Gastroesophageal sphincter (tissue), 4 donors: Measurements from ENCODE around the gene PLEKHM2. TPM values are rescaled to one million over a fixed set of nuclear protein-coding genes. Genes with fewer than 3 reads are reported as not detected.

ENCODE experiments used
- ATAC-seq: fragments of 150-250 bp; one replicate; pipeline ENCODE4 v1.9.1; 2016; ENCODE audit warnings: mild to moderate bottlenecking, moderate library complexity
- H3K27ac ChIP-seq, 4 donors: fragments of 200-600 bp; sonication (generic) in 3 of 4; 1 replicate in 3 of 4; 2 replicates in 1 of 4; pipeline ENCODE4 v1.5.1; 2016 to 2019
- H3K27me3 ChIP-seq: fragments of 200-600 bp; sonication (generic); one replicate; pipeline ENCODE4 v1.5.1; 2019
- H3K36me3 ChIP-seq, 2 donors: fragments of 200-600 bp; sonication (generic); one replicate each; pipeline ENCODE4 v1.5.1; 2019; ENCODE audit warnings: control low read depth in 1 of 2
- H3K4me1 ChIP-seq, 3 donors: fragments of 200-600 bp; sonication (generic); 1 replicate in 2 of 3; 2 replicates in 1 of 3; pipeline ENCODE4 v1.5.1; 2016 to 2019; ENCODE audit warnings: control low read depth in 2 of 3
- H3K4me3 ChIP-seq, 2 donors: fragments of 200-600 bp; sonication (generic); one replicate each; pipeline ENCODE4 v1.5.1; 2019; ENCODE audit warnings: mild to moderate bottlenecking in 1 of 2, moderate library complexity in 1 of 2
- H3K9me3 ChIP-seq, 3 donors: fragments of 200-600 bp; sonication (generic); one replicate each; pipeline ENCODE4 v1.5.1; 2017 to 2019; ENCODE audit warnings: control low read depth in 2 of 3
- EP300 ChIP-seq: sonication (generic); formaldehyde crosslinking; IDR thresholded peaks from one replicate; pipeline ENCODE4 v1.6.1; 2017; ENCODE audit warnings: antibody characterized with exemption, mild to moderate bottlenecking
- POLR2A ChIP-seq, 2 donors: fragments of 450-650 bp; IDR thresholded peaks; one replicate each; pipeline ENCODE4 v1.6.1; 2017; ENCODE audit warnings: antibody characterized with exemption in 2 of 2, mild to moderate bottlenecking in 2 of 2, moderate library complexity in 1 of 2
- POLR2AphosphoS5 ChIP-seq: sonication (generic); formaldehyde crosslinking; IDR thresholded peaks from one replicate; pipeline ENCODE4 v1.6.1; 2017; ENCODE audit warnings: antibody characterized with exemption
- WGBS, 2 donors: methylation state at CpG; one replicate each; pipeline ENCODE4 v1.1.5; 2018; ENCODE audit warnings: low coverage in 1 of 2; 5-methylcytosine and 5-hydroxymethylcytosine counted together
- total RNA-seq, 4 donors: library from RNA; depleted of rRNA; stranded (reverse); fragments of >200 nt; gene quantifications; one replicate each; pipeline ENCODE4 v1.1.0, GENCODE V29; 2016
- TF ChIP-seq, protein P1 (sequence below), 4 experiments: fragments of 200-600 bp in 2 of 4; fragments of 450-650 bp in 2 of 4; sonication (generic) in 1 of 4; IDR thresholded peaks; one replicate each; pipeline ENCODE4 v1.5.1; 2017 to 2019; ENCODE audit warnings: antibody characterized with exemption in 4 of 4, mild to moderate bottlenecking in 2 of 4, moderate library complexity in 2 of 4

The PLEKHM2 gene
- total RNA-seq, 4 donors from 2014 or later: 32.1 to 65.2 (median 41.8) TPM

DNA sequence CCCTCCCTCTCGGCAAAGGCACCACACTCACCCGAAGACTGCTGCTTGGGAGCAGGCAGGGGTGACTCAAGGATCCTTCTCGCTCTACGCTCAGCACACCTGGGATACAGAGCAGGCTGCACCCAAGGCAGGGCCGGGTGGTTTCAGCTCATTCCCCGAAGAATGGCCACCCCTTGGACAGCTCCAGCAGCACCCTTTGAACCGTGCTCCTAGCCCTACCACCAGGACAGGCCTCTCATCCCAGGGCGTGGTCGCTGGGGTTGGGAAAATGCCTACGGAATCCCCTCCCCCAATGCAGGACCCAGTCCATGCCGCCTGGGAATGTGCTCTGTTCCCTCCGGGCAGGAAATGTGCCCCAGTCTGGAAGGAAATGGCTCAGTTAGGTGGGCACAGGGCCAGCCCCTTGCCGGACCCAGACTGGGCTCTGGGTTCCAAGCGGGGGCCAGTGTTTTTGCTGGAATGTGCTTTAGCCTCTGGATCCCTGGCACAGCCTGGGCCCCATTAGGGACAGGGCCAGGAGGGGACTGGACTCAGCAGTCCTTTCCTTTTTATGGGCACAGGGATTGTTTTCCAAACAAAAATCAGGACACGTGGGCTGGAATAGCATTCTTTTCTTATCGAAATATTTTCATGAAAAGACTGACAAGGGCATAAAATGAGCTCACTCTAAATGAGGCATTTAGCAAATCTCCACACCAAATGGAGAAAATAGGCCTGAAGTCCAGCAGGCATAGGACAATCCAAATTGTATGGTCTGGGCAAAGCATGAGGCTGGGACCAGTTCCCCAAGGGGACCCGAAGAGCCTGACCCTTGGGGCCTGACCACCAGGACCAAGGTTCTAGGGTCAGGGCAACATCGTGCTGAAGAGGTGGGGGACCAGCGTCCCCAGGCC lies 65.5 kb downstream of the PLEKHM2 start:
- TF ChIP-seq POLR2A (IDR thresholded peaks at IDR 0.05): no peak
- TF ChIP-seq, protein P1, sequence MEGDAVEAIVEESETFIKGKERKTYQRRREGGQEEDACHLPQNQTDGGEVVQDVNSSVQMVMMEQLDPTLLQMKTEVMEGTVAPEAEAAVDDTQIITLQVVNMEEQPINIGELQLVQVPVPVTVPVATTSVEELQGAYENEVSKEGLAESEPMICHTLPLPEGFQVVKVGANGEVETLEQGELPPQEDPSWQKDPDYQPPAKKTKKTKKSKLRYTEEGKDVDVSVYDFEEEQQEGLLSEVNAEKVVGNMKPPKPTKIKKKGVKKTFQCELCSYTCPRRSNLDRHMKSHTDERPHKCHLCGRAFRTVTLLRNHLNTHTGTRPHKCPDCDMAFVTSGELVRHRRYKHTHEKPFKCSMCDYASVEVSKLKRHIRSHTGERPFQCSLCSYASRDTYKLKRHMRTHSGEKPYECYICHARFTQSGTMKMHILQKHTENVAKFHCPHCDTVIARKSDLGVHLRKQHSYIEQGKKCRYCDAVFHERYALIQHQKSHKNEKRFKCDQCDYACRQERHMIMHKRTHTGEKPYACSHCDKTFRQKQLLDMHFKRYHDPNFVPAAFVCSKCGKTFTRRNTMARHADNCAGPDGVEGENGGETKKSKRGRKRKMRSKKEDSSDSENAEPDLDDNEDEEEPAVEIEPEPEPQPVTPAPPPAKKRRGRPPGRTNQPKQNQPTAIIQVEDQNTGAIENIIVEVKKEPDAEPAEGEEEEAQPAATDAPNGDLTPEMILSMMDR (IDR thresholded peaks at IDR 0.05): no peak
- TF ChIP-seq EP300: no peak
- no peak overlapping the region for H3K4me3 ChIP-seq
- peak; percentile 56 for ATAC-seq

DNA sequence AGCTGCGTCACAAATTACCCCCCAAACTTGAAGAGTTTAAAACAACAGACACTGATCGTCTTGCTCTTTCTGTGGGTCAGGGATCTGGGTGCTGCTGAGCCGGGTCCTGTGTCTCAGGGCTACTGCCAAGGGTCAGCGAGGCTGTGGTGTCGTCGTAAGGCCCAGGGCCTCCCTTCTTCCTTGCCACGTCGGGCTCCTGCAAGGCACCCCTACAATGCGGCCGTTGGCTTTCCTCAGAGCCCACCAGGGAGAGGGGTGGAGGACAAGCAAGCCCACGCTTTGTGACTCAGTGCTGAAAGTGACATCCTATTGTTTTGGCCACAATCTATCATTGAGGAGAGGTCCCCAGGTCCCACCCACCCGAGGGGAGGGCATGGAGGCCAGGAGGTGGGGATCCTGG lies 66.8 kb downstream of the PLEKHM2 start:
- TF ChIP-seq POLR2AphosphoS5 (no peak), EP300 (no peak), POLR2A (IDR thresholded peaks at IDR 0.05) (no peak)
- TF ChIP-seq, protein P1 (IDR thresholded peaks at IDR 0.05): no peak
- ATAC-seq: no peak
- Histone ChIP-seq H3K4me1 (peaks cover 0 to 18% (median 0%) of the 10 kb centered on the region in 3 donors), H3K27me3 (no peaks in the 10 kb centered on the region), H3K4me3 (no peak overlapping the region), H3K36me3 (no peaks in the 10 kb centered on the region), H3K27ac (no peak overlapping the region), H3K9me3 (no peaks in the 10 kb centered on the region)
- 91 to 100% methylated on average over 2 to 4 of the region's 12 CpGs for WGBS, 2 donors

More for the DNA sequence above, 65.5 kb downstream of the PLEKHM2 start:
- Histone ChIP-seq H3K36me3 (no peaks in the 10 kb centered on the region), H3K4me1 (peaks cover 0 to 14% (median 0%) of the 10 kb centered on the region in 3 donors), H3K9me3 (no peaks in the 10 kb centered on the region), H3K27me3 (no peaks in the 10 kb centered on the region), H3K27ac (no peak overlapping the region)
- WGBS, 2 donors: 47% methylated on average over 5 of the region's 19 CpGs; no CpG with 5 or more reads in 1 of the 2 donors

DNA sequence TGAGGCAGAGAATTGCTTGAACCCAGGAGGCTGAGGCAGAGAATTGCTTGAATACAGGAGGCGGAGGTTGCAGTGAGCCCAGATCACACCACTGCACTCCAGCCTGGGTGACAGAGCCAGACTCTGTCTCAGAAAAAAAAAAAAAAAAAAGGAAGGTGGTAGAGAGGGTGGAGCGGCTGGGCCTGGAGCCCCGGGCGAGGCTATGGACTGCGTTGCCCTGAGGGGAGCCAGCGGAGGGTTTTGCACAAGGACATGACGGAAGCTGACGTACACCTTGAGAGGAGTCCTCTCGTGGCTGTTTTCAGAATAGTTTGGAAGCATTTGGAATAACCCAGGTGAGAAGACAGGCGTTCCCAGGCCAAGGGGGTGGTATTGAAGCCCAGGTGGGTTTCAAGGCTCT lies 67.6 kb downstream of the PLEKHM2 start:
- no peak for ATAC-seq
- no peak overlapping the region for H3K27ac ChIP-seq
- TF ChIP-seq, protein P1 (IDR thresholded peaks at IDR 0.05): no peak
- TF ChIP-seq POLR2A (IDR thresholded peaks at IDR 0.05): no peak
- no peak for TF ChIP-seq POLR2AphosphoS5
- no peak for TF ChIP-seq EP300
- H3K27me3 ChIP-seq: no peaks in the 10 kb centered on the region
- WGBS, 2 donors: 87 to 94% methylated on average over 3 to 9 of the region's 10 CpGs
- no peaks in the 10 kb centered on the region for H3K9me3 ChIP-seq
- H3K36me3 ChIP-seq: no peaks in the 10 kb centered on the region
- H3K4me1 ChIP-seq: peaks cover 0 to 24% (median 0%) of the 10 kb centered on the region in 3 donors
- no peak overlapping the region for H3K4me3 ChIP-seq

DNA sequence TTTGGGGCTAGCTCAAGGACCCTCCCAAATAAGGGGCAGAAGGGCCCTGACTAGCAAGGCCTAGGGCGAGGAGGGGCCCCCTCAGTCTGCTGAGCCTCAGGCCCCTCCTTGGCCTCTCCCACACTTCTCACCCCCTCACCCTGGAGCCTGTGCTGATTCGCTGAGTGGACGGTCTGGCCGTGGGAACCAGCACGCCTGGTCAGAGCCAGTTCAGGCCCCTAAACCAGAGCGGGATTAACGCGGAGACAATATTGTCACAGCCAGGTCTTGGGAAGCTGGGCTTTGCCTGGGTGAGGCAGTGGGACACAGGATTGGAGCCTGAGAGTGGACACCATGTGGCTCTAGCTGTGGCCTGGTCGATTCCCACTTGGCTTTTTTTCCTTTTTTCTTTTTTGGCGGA lies 69.7 kb downstream of the PLEKHM2 start:
- 67 to 88% methylated on average over 1 to 5 of the region's 10 CpGs for WGBS, 2 donors
- H3K9me3 ChIP-seq: no peaks in the 10 kb centered on the region
- H3K4me3 ChIP-seq: no peak overlapping the region
- H3K27ac ChIP-seq: no peak overlapping the region
- H3K27me3 ChIP-seq: peaks cover 7% of the 10 kb centered on the region
- TF ChIP-seq EP300 (no peak), POLR2AphosphoS5 (no peak), POLR2A (IDR thresholded peaks at IDR 0.05) (no peak)
- TF ChIP-seq, protein P1 (IDR thresholded peaks at IDR 0.05): no peak
- no peak for ATAC-seq
- peaks cover 0 to 44% (median 14%) of the 10 kb centered on the region in 3 donors for H3K4me1 ChIP-seq
- no peaks in the 10 kb centered on the region for H3K36me3 ChIP-seq
